ENCODE data around the gene PUM1.

PUM1 gene

DNA sequence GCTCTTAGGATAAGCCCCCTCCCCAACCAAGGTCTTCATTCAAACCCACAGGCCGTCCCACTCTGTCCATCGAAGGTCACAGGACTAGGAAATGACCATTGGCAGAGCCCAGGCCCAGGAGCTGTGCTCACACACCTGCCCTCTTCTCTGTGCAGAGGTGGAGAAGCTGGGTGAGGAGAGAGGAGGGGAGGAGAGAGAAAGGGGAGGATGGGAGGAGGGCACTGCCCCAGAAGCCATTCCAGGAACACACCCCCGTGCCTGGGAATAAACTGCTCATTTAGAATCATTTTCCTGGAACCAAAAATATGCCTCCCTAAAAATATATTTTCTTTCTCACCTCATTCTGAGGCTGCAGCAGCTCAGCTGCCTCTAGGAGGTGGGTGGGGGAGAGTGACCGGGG lies 150.6 kb downstream of the PUM1 start:
- H3K27me3 ChIP-seq (ENCODE audit: control insufficient read depth, low read length), result peaks cover 15% of the 10 kb centered on the region
- H3K4me2 ChIP-seq (ENCODE audit: low read length), result no peak overlapping the region
- H3F3A ChIP-seq (ENCODE audit: control insufficient read depth, insufficient read depth), result peaks cover 4% of the 10 kb centered on the region; the same call in 1 of the 2 replicates
- no peak overlapping the region for H3K4me3 ChIP-seq (ENCODE audit: low read length)
- H3K9me2 ChIP-seq (replicated peaks; ENCODE audit: control insufficient read depth, low read length), result no peaks in the 10 kb centered on the region
- H3K27ac ChIP-seq (ENCODE audit: low read depth, low read length), result no peak overlapping the region
- H3K79me2 ChIP-seq (ENCODE audit: control insufficient read depth, low read length), result no peaks in the 10 kb centered on the region
- H3K9me3 ChIP-seq (ENCODE audit: control insufficient read depth, insufficient read depth, low read length), result no peaks in the 10 kb centered on the region
- peaks cover 8% of the 10 kb centered on the region; the same call in 1 of the 2 replicates for H4K20me1 ChIP-seq (ENCODE audit: control insufficient read depth, insufficient read depth, low read depth, low read length)
- H3K4me1 ChIP-seq (ENCODE audit: control insufficient read depth, low read length), result peaks cover 15% of the 10 kb centered on the region
- no peaks in the 10 kb centered on the region for H3K36me3 ChIP-seq (ENCODE audit: control insufficient read depth, low read length)
- TF ChIP-seq EZH2phosphoT487 (IDR thresholded peaks at IDR 0.05; ENCODE audit: borderline replicate concordance, low read length), result no peak
- TF ChIP-seq, protein P1, sequence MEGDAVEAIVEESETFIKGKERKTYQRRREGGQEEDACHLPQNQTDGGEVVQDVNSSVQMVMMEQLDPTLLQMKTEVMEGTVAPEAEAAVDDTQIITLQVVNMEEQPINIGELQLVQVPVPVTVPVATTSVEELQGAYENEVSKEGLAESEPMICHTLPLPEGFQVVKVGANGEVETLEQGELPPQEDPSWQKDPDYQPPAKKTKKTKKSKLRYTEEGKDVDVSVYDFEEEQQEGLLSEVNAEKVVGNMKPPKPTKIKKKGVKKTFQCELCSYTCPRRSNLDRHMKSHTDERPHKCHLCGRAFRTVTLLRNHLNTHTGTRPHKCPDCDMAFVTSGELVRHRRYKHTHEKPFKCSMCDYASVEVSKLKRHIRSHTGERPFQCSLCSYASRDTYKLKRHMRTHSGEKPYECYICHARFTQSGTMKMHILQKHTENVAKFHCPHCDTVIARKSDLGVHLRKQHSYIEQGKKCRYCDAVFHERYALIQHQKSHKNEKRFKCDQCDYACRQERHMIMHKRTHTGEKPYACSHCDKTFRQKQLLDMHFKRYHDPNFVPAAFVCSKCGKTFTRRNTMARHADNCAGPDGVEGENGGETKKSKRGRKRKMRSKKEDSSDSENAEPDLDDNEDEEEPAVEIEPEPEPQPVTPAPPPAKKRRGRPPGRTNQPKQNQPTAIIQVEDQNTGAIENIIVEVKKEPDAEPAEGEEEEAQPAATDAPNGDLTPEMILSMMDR (IDR thresholded peaks at IDR 0.05; ENCODE audit: low read depth, low read length, poor library complexity, severe bottlenecking), result no peak

DNA sequence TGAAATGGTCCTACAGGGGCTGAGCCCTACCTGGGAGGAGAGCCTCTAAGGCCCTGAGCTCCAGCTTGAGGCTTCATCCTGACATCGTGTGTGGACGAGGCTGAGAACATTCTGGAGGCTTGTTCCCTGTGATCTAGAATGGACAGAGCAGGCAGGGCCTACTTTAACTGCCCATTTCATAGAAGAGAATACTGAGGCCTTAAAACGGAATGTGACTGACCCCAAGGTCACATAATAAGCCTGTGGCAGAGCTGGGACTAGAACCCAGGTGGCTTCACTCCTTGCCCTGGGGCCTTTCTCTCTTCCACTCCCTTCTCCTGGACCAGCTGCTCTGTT lies 151.0 kb downstream of the PUM1 start:
- no peak for TF ChIP-seq EZH2phosphoT487 (IDR thresholded peaks at IDR 0.05; ENCODE audit: borderline replicate concordance, low read length)
- TF ChIP-seq, protein P1 (IDR thresholded peaks at IDR 0.05; ENCODE audit: low read depth, low read length, poor library complexity, severe bottlenecking), result no peak
- peaks cover 19% of the 10 kb centered on the region for H3K4me1 ChIP-seq (ENCODE audit: control insufficient read depth, low read length)
- H3K27ac ChIP-seq (ENCODE audit: low read depth, low read length), result no peak overlapping the region
- H3K9me3 ChIP-seq (ENCODE audit: control insufficient read depth, insufficient read depth, low read length), result no peaks in the 10 kb centered on the region
- H3K79me2 ChIP-seq (ENCODE audit: control insufficient read depth, low read length), result no peaks in the 10 kb centered on the region
- no peaks in the 10 kb centered on the region for H3K36me3 ChIP-seq (ENCODE audit: control insufficient read depth, low read length)
- H3K4me3 ChIP-seq (ENCODE audit: low read length), result no peak overlapping the region
- no peaks in the 10 kb centered on the region for H3K9me2 ChIP-seq (replicated peaks; ENCODE audit: control insufficient read depth, low read length)
- no peak overlapping the region for H3K4me2 ChIP-seq (ENCODE audit: low read length)
- H4K20me1 ChIP-seq (ENCODE audit: control insufficient read depth, insufficient read depth, low read depth, low read length), result peaks cover 8% of the 10 kb centered on the region; the same call in 1 of the 2 replicates
- peaks cover 7% of the 10 kb centered on the region; the same call in 1 of the 2 replicates for H3F3A ChIP-seq (ENCODE audit: control insufficient read depth, insufficient read depth)
- peaks cover 18% of the 10 kb centered on the region for H3K27me3 ChIP-seq (ENCODE audit: control insufficient read depth, low read length)

DNA sequence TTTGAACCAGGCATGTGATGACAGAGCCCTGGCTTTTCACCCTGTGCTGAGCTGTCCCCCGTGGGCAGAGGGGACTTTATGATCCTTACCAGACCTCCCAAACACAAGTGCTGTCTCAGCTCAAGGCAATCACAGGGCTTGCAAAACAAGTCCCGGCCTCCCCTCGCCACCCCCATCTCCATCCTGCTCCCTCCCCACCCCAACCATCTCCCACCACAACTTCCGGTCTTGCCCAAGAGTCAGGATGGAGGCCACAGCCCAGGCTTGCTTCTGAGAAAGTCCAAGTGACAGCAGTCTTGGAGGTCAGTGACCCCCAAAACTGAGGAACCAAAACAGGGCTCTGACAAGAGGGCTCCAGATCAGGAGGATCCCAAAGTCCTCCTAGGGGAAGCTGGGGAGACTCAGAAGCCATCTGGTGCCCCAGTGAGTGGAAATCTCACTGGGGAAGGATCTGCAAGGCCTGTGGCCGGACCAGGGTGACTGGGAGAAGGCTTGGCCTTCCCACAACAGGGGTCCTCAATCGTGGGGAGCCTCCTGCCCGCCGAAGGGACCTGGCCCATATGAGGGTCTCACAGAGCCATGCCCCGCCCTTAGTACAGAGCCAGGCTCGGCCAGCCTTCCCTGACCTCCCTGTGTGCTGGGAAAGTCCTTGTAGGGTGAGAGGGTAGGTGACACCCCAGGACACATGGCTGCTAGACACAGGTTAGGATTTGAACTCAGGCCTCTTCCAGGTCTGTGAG lies 152.4 kb downstream of the PUM1 start:
- Histone ChIP-seq H3K4me2 (ENCODE audit: low read length) (no peak overlapping the region), H4K20me1 (ENCODE audit: control insufficient read depth, insufficient read depth, low read depth, low read length) (peaks cover 8% of the 10 kb centered on the region; the same call in 1 of the 2 replicates), H3K9me2 (replicated peaks; ENCODE audit: control insufficient read depth, low read length) (no peaks in the 10 kb centered on the region), H3K9me3 (ENCODE audit: control insufficient read depth, insufficient read depth, low read length) (no peaks in the 10 kb centered on the region), H3K4me3 (ENCODE audit: low read length) (no peak overlapping the region), H3K27ac (ENCODE audit: low read depth, low read length) (no peak overlapping the region), H3K27me3 (ENCODE audit: control insufficient read depth, low read length) (peaks cover 22% of the 10 kb centered on the region), H3K79me2 (ENCODE audit: control insufficient read depth, low read length) (no peaks in the 10 kb centered on the region), H3K36me3 (ENCODE audit: control insufficient read depth, low read length) (no peaks in the 10 kb centered on the region), H3K4me1 (ENCODE audit: control insufficient read depth, low read length) (peaks cover 27% of the 10 kb centered on the region), H3F3A (ENCODE audit: control insufficient read depth, insufficient read depth) (peaks cover 11% of the 10 kb centered on the region; the same call in 1 of the 2 replicates)
- no peak for TF ChIP-seq EZH2phosphoT487 (IDR thresholded peaks at IDR 0.05; ENCODE audit: borderline replicate concordance, low read length)
- TF ChIP-seq, protein P1 (IDR thresholded peaks at IDR 0.05; ENCODE audit: low read depth, low read length, poor library complexity, severe bottlenecking), result no peak
